Measurements from ENCODE around the gene SYNPR.
A peak's percentile ranks its signal among the peaks of the same experiment; 100 is the strongest.

SYNPR gene

DNA sequence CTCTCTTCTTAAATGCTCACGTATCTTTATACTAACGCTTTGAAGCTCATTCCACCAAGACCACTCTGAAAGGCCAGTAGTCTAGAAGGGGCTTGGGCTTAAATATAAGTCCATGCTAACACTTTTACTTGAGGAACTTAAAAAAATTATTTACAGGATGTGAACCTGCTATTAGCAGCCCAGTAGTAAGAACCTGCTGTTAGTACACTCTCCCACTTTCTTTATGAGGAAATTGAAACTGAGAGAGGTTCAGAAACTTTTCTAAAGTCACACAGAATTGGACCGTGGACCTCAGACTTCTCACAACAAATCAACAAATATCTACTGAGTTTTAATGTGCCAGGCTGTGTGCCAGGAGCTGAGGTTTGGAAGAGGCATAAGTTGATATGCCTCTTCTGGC lies 53.4 kb downstream of the SYNPR start:
- Histone ChIP-seq H3K4me1 (no peaks in the 10 kb centered on the region), H3K4me3 (ENCODE audit: low read depth, low read length) (no peak overlapping the region), H3K4me2 (ENCODE audit: low read length) (no peak overlapping the region), H3K9me3 (ENCODE audit: control insufficient read depth, low read length) (no peaks in the 10 kb centered on the region), H3K79me2 (no peaks in the 10 kb centered on the region), H2AFZ (no peak overlapping the region), H3K36me3 (ENCODE audit: control insufficient read depth, insufficient read depth, low read length) (no peaks in the 10 kb centered on the region), H3K27ac (no peak overlapping the region), H3K9ac (no peak overlapping the region), H3K27me3 (ENCODE audit: control insufficient read depth, insufficient read depth, low read length) (no peaks in the 10 kb centered on the region)
- TF ChIP-seq, protein P1, sequence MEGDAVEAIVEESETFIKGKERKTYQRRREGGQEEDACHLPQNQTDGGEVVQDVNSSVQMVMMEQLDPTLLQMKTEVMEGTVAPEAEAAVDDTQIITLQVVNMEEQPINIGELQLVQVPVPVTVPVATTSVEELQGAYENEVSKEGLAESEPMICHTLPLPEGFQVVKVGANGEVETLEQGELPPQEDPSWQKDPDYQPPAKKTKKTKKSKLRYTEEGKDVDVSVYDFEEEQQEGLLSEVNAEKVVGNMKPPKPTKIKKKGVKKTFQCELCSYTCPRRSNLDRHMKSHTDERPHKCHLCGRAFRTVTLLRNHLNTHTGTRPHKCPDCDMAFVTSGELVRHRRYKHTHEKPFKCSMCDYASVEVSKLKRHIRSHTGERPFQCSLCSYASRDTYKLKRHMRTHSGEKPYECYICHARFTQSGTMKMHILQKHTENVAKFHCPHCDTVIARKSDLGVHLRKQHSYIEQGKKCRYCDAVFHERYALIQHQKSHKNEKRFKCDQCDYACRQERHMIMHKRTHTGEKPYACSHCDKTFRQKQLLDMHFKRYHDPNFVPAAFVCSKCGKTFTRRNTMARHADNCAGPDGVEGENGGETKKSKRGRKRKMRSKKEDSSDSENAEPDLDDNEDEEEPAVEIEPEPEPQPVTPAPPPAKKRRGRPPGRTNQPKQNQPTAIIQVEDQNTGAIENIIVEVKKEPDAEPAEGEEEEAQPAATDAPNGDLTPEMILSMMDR (IDR thresholded peaks at IDR 0.05), result no peak

DNA sequence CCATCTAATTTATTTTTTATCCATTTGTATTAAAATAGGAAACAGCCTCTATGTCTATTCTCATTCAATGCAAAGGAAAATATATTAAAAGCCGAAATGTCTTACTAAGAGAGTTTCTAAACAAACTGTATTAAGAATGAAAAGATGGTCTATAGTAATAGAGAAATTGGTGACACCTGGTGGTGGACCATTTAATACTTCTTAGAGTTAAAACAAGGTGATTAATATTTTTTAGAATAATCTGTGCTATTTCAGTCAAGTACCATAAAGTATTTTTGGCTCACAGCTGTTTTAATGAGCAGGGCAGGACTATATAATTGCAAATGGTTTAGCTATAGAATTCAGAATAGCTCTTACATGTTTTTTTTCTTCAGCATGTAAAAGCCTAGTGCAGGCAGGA lies 55.7 kb downstream of the SYNPR start:
- H3K79me2 ChIP-seq, result no peaks in the 10 kb centered on the region
- H3K27ac ChIP-seq, result no peak overlapping the region
- H3K9ac ChIP-seq, result no peak overlapping the region
- no peak overlapping the region for H3K4me2 ChIP-seq (ENCODE audit: low read length)
- no peaks in the 10 kb centered on the region for H3K27me3 ChIP-seq (ENCODE audit: control insufficient read depth, insufficient read depth, low read length)
- no peaks in the 10 kb centered on the region for H3K4me1 ChIP-seq
- no peaks in the 10 kb centered on the region for H3K9me3 ChIP-seq (ENCODE audit: control insufficient read depth, low read length)
- no peak overlapping the region for H3K4me3 ChIP-seq (ENCODE audit: low read depth, low read length)
- TF ChIP-seq, protein P1 (IDR thresholded peaks at IDR 0.05), result peak; percentile 26
- H3K36me3 ChIP-seq (ENCODE audit: control insufficient read depth, insufficient read depth, low read length), result no peaks in the 10 kb centered on the region
- no peak overlapping the region for H2AFZ ChIP-seq

DNA sequence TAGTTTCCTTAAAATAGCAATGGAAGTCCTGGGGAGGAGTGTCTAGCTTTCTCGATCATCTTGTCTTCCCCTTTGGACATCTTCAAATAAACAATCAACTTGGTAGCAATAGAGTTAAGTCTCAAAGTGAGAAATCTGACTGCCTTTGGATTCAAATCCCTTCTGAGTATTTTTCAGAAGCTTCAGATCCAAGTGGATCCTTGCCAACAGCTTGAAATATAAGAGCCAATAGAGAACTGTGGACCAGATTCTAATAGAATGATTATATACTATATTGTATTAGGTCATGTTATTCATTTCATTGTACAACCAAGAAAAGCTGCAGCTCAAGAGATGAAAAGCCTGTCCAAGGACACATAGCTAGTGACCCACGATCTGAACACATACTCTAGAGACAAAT lies 60.2 kb downstream of the SYNPR start:
- Histone ChIP-seq H3K4me3 (ENCODE audit: low read depth, low read length) (no peak overlapping the region), H3K27me3 (ENCODE audit: control insufficient read depth, insufficient read depth, low read length) (no peaks in the 10 kb centered on the region), H3K9me3 (ENCODE audit: control insufficient read depth, low read length) (no peaks in the 10 kb centered on the region), H3K9ac (no peak overlapping the region), H3K27ac (no peak overlapping the region), H3K4me1 (no peaks in the 10 kb centered on the region), H2AFZ (no peak overlapping the region), H3K4me2 (ENCODE audit: low read length) (no peak overlapping the region), H3K36me3 (ENCODE audit: control insufficient read depth, insufficient read depth, low read length) (no peaks in the 10 kb centered on the region), H3K79me2 (no peaks in the 10 kb centered on the region)
- TF ChIP-seq, protein P1 (IDR thresholded peaks at IDR 0.05), result no peak

DNA sequence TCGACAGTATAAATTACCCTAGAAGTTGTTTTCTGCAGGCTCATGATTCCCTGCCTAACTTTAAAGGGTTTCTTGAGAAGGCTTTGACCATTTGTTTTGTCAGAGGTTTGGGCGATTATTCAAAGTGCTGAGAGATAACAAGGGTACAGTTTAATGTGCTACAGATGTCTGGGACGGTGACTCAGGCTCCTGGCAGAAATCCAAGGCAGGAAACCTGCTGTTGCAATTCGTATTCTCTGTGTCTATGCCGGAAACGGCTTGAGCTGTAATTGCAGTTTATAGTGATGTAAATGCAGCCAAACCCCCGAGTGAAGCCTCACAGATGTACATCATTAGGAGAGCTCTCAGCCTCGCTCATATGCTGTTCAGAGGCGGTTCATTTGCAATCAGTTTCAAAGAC lies 65.6 kb downstream of the SYNPR start:
- no peaks in the 10 kb centered on the region for H3K79me2 ChIP-seq
- no peaks in the 10 kb centered on the region for H3K36me3 ChIP-seq (ENCODE audit: control insufficient read depth, insufficient read depth, low read length)
- H3K27me3 ChIP-seq (ENCODE audit: control insufficient read depth, insufficient read depth, low read length), result no peaks in the 10 kb centered on the region
- no peak overlapping the region for H3K4me3 ChIP-seq (ENCODE audit: low read depth, low read length)
- H3K9me3 ChIP-seq (ENCODE audit: control insufficient read depth, low read length), result no peaks in the 10 kb centered on the region
- TF ChIP-seq, protein P1 (IDR thresholded peaks at IDR 0.05), result no peak
- no peaks in the 10 kb centered on the region for H3K4me1 ChIP-seq
- H2AFZ ChIP-seq, result no peak overlapping the region
- H3K9ac ChIP-seq, result no peak overlapping the region
- H3K4me2 ChIP-seq (ENCODE audit: low read length), result no peak overlapping the region
- no peak overlapping the region for H3K27ac ChIP-seq

DNA sequence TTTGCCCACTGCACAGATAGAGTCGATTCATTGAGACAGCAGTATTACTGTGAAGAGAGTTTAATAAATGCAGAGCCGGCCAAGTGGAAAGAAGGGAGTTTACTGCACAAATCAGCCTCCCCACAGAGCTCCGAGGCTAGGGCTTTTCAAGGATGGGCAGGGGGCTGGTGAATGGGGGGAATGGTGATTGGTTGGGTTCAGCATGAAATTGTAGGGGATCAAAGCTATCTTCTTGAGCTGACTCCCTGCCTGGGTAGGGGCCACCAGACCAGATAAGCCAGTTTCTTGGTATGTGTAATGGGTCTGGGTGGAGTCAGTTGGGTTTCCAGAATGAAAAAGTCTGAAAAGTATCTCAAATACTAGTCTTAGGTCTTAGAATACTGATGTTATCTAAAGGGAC lies 66.6 kb downstream of the SYNPR start:
- TF ChIP-seq, protein P1 (IDR thresholded peaks at IDR 0.05), result no peak
- Histone ChIP-seq H3K27me3 (ENCODE audit: control insufficient read depth, insufficient read depth, low read length) (no peaks in the 10 kb centered on the region), H3K4me1 (no peaks in the 10 kb centered on the region), H3K79me2 (no peaks in the 10 kb centered on the region), H2AFZ (no peak overlapping the region), H3K36me3 (ENCODE audit: control insufficient read depth, insufficient read depth, low read length) (no peaks in the 10 kb centered on the region), H3K27ac (no peak overlapping the region), H3K4me3 (ENCODE audit: low read depth, low read length) (no peak overlapping the region), H3K4me2 (ENCODE audit: low read length) (no peak overlapping the region), H3K9me3 (ENCODE audit: control insufficient read depth, low read length) (no peaks in the 10 kb centered on the region), H3K9ac (no peak overlapping the region)
